ENCODE data around the gene RABGAP1L.
A peak's percentile ranks its signal among the peaks of the same experiment; 100 is the strongest.
"Not testable (repeated sequence)": the region's sequence is repeated elsewhere in the genome, so short reads cannot be mapped to it uniquely, and the experiment has no call there.

RABGAP1L gene

DNA sequence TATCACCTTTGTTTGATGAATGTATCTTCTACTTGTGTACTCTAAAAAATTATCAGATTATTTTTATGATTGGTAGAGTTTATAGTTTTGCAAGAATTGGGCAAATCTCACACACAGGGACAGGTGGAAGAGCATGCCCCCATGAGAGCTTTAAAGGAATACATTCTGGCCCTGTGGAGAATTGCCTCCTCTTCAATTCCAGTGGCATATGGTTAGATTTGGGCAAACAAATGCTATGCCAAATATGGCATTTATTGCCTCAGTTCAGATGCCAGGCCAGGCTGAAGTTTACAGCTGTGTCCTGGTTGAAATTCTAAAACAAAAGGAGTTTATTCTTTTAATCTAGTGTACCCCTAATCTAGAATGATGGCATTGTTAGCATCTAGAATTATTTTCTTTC, 678.1 kb downstream of the RABGAP1L start:
- no peak for DNase-seq

DNA sequence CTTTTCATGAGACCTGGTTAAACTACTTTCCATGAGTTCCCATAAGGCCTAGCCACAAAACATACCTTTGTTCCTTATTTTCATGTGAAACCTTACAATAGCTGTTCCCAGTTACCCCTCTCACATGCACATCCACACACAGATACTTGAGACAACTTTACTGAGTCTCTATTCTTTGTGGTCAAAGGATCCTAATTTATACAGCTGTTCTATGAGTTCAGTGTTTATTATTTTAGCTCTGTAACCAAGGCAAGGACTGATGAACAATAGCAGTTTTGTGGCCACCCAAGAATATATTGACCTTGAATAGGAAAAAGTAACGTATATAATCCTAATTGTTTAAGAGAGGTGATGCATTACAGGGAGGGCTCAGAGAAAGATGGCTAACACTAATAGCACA, 679.9 kb downstream of the RABGAP1L start:
- DNase-seq, result no peak

DNA sequence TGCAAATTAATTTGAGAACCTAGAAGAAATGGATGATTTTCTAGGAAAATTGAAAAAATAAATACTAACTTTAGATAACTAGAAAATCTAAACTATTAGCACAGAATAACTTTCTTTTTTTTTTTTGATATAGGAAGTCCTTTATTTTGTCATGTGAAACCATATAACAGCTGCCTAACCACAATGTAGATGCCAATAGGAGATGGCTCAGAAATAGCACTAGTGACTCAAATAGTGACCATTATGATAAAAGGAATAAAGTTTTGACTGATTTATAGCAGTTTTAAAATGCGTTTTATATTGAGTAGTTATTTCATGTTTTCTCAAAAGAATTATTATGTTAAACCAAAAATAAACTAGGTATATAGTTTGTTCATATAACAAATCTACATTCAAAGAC, 682.4 kb downstream of the RABGAP1L start:
- no peak for DNase-seq

DNA sequence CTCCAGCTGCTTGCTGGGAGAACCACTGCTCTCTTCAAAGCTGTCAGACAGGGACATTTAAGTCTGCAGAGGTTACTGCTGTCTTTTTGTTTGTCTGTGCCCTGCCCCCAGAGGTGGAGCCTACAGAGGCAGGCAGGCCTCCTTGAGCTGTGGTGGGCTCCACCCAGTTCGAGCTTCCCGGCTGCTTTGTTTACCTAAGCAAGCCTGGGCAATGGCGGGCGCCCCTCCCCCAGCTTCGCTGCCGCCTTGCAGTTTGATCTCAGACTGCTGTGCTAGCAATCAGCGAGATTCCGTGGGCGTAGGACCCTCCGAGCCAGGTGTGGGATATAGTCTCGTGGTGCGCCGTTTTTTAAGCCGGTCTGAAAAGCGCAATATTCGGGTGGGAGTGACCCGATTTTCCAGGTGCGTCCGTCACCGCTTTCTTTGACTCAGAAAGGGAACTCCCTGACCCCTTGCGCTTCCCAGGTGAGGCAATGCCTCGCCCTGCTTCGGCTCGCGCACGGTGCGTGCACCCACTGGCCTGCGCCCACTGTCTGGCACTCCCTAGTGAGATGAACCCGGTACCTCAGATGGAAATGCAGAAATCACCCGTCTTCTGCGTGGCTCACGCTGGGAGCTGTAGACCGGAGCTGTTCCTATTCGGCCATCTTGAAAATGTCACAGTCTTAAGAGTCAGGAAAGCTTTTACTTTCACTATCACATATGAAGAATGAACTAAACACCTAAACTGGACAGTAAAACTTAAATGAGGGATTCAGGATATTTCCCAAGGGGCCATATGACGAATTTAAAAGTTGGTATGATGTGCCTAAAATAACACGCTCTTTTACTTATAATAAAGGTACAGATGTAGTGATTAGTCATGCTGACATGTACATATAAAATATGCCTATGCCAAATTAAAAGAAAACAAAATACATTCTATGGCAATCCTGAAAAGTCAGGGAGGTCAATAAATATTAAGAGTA, 689.6 kb downstream of the RABGAP1L start:
- DNase-seq, result not testable (repeated sequence)

DNA sequence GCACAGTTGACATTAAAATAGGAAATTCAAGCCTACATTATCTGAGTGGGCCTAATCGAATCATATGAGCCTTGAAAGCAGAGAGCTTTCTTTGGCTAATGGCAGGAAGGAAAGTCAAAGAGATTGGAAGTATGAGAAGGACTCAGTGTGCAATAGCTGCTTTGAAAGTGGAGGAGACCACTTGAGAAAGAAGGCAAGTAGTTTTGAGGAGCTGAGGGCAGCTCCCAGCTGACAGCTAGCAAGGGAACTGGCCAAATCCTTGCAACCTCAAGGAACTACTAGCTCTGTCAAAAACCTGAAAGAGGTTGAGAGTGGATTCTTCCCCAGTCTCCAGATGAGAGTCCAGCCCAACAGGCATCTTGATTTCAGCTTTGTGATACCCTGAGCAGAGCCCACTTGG, 691.4 kb downstream of the RABGAP1L start:
- no peak for DNase-seq

DNA sequence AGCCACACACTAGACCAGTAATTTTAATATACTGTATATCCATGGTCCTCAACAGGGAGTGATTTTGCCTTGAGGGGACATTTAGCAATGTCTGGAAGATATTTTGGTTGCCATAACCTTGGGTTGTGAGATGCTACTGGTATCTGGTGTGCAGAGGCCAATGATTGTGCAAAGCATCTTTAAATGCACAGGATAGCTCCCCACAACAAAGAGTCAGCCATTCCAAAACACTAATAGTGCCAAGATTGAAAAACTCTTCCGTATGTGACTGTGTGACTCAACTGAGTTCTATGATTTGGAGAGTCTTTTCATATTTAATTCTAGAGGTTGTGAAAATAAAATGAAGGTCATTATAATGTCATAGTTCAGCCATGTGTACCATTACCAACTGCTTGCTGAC, 699.0 kb downstream of the RABGAP1L start:
- no peak for DNase-seq

DNA sequence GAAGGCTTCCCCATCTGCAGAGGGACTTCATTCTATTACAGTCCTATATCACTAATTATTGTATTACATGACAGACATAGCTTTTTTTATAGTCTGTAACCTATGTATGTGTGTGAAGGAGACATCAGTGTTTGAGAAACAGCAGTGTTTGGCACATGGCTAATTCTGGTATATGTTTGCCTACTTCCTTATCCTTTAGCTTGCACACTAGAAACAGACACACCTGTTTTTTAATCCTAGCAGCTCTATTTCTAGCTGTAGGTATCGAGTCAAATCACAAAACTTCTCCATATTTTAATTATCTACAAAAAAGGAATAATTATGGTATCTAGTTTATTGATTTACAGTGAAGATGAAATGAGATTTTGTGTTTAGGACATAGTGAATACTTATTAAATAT, 711.0 kb downstream of the RABGAP1L start:
- DNase-seq, result no peak

DNA sequence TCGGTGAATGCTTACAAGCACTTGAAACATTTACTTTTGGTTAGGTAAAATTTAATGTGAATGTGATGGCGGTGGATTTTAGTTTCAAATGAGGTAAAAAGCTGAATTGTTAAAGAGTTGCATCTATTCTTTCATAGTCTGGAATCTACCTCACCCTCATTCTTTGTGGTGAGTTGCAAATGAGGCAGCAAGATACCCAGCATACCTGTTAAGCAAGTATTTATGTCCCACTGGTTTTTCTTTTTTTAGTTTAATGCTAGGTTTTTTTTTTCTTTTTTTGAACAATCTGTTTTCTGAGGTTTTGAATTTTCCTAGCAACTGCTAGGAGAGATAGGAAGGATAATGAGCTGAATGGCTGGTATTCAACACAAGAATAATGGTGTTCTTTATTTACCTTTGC, 712.6 kb downstream of the RABGAP1L start:
- no peak for DNase-seq

DNA sequence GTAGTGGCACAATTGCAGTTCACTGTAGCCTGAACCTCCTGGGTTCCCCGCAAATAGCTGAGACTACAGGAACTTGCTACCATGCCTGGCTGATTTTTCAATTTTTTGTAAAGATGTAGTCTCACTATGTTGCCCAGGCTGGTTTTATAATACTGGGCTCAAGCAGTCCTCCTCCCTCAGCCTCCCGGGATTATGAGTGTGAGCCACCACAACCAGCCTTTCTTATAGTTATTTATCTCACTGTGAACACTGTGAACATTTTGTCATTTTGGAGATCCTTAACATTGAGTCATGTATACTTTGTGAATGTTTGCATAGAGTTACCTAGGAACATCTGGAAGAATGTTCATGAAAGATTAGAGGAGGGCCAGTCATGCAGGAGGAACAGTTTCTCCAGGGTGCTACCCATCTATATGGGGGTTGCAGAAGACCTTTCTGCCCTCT, 713.3 kb downstream of the RABGAP1L start:
- DNase-seq, result no peak

DNA sequence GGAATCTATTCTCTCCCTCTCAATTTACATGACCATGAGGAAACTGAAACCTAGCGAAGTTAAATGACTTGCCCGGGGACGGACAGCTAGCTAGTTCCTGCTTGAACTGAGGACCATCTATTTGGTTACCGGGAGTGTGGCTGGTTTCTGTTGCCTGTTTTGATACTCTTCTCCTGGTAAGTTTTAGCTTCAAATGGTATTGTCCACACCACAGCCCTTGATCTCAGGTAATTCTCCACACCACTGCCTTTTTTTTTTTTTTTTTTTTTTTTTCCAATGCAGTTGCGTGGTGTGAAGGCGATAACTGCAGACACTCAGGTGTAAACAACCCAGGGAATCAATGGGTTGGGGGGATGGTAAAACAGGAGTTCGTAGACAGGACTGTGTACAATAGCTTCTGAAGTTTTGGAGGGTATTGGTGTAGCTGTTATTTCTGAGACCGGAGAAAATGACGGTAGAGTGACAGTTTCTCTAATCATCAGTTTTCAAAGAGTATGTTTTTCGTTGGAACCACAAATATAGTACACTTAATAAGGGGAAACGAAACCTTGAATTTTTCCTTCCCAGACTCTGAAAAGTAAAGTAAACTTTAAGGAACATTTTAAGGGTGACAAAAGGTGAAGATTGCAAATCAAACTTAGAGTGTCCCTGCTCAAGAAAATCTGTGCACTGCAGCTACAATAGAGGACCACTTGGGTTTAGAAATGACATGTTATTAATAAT, 715.2 kb downstream of the RABGAP1L start:
- no peak for DNase-seq

DNA sequence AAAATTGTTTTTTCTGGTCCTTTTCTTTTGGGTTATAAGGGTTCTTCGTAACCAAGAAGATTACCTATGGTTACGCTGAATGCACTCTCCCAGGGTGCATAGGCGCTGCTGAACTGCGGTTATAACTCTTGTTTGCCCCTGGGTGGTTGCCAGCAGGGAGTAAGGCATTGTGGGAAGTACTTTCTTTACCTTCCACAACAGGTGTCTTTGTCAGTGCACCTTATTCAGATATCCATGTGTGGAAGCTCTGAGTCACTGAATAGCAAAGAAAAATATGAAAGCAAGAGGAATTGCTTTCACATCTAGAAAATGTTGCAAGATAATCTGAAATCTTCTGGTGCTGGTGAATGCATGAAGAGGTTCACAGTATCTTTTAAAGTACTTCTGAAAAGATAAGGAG, 716.0 kb downstream of the RABGAP1L start:
- DNase-seq, result peak; percentile 85

DNA sequence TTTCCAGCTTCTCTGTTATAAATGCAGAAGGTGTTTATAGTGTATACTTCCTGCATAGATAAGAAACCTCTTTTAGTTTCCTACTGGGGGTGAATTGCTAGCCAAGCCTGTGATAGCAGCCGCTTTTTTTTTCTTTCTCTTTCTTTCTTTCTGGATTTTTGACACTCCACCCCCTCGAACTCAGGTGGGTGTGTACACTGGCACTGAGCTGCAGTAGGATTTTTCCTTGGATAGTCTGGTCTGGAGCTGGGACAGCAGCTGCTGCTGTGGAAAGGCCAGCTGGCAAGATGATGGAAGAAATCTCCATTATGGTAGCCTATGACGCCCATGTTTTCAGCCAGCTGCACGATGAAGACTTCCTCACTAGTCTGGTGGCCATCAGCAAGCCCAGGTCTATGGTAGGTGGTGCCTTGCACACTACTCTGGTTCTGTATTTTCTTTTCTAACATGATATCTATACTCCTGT, 717.9 kb downstream of the RABGAP1L start:
- DNase-seq, result peak; percentile 33

DNA sequence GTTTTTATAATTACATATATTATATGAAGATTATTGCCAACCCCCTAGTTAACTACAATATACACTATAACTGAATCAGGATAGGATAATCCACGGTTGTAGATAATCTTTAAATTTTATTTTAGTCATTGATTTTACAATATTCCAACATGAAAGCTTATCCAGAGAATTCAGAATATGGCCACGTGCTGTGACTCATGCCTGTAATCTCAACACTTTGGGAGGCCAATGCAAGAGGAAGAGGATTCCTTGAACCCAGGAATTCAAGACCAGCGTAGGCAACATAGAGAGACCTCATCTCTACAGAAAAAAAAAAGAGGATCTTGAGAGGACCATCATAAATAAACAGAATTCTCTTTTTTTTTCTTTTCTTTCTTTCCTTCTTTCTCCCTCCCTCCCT, 720.9 kb downstream of the RABGAP1L start:
- no peak for DNase-seq

DNA sequence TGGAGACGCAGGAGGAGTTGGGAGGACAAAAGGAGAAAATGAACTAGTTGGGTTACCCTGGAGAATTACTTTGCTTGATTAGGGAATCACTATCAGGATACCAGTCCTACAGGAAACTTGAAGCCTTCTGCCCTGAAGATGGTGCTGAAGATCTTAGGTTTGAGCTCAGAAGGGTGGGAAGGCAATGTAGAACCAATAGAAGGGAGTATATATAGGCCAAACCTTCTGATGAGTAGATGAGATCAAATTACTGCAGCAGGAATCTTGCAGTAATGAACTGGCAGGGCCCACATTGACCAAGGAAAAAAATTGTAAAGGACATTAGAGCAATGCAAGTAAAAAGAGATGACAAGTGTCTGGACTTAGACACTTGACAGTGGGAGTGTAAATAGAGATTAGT, 724.1 kb downstream of the RABGAP1L start:
- DNase-seq, result no peak

DNA sequence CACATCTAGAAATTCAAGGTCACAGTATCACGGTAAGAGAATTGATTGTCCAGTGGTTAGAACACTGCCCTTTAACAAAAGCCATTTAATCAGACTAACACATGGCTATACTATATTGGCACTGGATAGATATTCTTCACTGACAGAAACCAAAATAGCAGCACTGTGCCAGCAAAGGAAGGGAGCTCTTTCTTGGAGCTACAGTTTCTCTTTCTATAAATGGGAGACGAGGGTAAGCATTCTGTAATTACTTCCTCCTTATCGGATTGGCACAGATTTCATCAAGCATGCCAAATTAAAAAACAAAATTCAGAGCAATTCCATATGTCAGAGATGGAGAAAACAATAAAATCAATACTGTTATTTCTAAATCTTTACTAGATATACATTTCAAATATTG, 724.7 kb downstream of the RABGAP1L start:
- DNase-seq, result no peak

DNA sequence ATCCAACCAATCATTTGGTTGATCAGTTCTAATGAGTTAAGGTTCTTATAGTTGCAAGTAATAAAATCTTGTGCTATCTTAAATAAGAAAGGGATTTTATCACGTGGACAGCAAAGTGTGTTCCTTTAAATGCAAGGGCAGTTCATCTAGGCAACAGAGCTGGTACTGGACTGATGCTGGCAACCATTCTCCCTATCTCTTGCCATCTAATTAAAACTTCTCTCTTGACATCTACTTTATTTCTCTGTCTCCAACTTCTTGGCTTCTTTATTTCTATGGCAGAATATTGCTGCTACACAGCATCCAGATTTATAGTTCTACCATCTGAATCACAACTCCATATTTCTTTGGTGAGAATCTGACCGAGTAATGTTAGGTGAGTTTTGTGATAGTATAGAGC, 725.2 kb downstream of the RABGAP1L start:
- no peak for DNase-seq

DNA sequence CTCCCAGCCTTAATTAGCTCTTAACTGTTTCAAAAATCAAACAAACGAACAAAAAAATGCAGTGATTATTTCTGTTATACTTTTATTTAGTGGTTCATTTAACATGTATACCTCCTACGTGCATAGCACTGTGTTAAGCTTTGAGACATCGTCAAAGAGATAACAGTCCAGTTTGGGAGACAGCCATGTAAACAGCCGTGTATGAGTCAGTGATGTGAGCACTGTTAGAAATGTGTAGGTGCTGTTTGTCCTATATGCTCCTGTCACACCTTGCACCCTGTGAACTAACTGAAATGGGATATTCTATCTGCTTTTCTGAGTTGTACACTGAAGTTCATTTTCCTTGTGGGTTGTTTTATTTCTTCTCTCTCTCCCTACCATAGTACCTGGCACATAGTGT, 730.7 kb downstream of the RABGAP1L start:
- no peak for DNase-seq

DNA sequence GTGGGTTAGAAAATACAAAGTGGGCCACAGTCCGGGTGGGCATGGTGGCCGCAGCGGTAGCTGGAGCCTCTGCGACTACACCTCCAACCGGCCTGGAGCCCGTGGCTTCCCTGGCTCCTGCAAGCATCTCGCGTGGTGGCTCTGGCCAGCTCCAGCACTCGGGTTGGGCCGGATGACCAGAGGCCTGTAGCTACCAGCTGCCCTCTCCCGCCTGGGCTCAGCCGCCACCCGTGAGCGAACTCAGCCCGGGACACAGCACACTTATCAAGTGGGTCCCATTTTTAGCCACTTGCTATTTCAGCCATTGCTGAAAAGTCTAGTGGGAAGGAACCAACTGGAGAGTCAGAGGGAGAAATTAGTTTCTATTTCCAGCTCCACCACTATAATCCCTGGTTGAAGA, 732.7 kb downstream of the RABGAP1L start:
- no peak for DNase-seq

DNA sequence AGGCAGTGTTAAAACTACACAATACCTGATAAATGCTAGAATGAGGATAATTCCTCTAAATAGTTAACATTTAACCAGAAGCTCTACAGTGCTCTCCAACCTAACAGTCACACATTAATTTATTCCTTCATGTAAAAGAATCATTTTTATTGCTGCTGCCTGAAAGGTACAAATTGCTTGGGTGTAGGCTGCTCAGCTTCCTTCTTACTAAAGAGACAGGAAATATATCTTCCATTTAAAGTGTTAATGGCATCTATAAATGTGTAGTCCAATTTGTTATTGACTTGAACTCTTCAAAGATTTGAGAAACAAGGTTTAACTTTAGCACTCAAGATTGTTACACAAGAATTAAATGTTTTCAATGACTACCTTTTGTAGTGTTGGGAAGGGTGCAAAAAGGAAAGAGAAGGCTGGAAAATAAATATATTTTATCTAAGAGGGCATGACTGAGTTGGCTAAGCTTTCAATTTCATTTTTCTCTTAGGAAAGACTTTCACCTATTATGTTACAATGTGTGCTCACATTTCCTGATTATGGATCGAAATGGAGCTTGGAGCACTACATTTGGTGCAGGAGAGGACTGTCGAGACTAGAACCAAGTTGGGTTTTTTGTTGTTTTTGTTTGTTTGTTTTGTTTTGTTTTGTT, 734.9 kb downstream of the RABGAP1L start:
- no peak for DNase-seq

DNA sequence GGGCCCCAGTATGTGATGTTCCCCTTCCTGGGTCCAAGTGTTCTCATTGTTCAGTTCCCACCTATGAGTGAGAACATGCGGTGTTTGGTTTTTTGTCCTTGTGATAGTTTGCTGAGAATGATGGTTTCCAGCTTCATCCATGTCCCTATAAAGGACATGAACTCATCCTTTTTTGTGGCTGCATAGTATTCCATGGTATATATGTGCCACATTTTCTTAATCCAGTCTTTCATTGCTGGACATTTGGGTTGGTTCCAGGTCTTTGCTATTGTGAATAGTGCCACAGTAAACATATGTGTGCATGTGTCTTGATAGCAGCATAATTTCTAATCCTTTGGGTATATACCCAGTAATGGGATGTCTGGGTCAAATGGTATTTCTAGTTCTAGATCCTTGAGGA, 736.3 kb downstream of the RABGAP1L start:
- DNase-seq, result not testable (repeated sequence)

DNA sequence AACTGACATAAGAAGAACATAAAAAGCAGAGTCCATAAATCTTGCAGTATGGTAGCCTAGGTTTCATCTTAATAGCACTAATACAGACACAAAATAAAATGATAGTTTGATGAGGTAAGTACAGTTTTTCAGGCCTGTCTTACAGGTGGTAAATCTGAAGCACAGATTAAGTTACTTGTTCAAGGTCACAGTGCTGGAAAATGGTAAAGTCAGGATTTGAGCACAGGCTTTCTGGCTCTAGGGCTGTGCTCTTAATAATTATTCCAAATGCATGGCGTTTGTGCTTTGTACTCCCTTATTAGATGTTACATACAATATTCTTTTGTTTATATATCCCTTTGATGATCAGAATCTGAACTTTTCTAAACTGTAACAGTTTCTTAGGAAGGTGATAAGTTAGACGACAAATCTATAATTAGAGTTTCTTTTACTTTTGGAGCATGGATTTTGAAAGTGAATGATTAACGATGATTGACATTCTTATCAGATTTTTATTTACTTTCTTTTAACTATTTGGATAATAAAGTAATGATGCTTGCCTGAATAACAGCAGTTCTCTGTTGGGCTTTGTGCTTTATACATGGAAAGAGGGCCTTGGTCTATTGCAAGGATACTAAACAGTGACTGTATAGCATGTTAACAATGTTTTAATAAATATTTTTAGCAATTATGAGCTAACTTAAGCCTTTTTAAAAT, 738.9 kb downstream of the RABGAP1L start:
- DNase-seq, result no peak

DNA sequence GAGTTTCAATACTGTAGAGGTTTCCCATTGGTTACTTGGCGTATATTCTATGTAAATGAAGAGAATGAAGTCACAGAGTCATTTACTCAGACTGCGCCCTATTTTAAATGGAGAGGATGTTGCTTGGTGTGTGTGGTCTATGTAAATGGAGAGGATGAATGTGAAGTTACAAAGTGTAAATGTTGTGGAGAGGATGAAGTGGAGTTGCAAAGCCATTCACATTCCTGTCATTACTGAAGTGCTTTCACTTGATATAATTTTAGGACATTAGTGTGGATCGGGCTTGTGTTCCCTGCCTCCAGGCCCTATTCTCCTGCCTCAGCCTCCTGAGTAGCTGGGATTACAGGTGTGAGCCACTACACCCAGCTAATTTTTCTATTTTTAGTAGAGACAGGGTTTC, 741.0 kb downstream of the RABGAP1L start:
- no peak for DNase-seq

DNA sequence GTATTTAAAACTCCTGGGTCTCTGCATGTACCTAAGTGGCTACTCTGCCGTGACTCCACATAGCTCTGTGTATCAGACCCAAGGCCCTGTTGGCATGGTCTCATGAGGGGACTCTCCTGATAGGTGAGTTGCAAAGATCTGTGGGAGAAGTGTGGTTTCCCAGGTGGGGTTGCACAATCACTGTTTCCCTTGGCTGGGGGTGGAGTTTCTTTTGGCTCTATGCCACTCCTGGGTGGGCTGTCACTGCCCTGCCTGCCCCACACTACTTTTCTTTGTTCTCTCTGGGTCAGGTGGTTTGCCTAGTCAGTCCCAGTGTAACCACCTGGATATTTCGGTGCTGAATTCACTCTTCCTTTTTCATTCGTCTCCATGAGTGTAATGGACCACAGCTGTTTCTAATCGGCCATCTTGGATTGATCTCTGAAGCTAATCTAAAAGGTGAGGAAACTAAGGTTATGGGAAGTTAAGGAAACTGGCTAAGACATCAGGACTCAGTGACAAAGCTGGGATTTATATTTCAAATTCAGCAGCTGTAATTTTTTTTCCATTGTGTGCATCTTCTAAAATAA, 743.3 kb downstream of the RABGAP1L start:
- no peak for DNase-seq
